ENCODE data around the gene MCEMP1. TPM values are rescaled to one million over a fixed set of nuclear protein-coding genes. Genes with fewer than 3 reads are reported as not detected.

The MCEMP1 gene
- total and polyA plus RNA-seq, 2 of the 4 experiments (the other 2 are of a cell fraction) = 0.15 TPM; not detected in 1

GRCh38 chr19:7627166-7627565 lies 49.7 kb upstream of the MCEMP1 start:
- Histone ChIP-seq H3K4ac (ENCODE audit: low read depth, low read length) (no peak overlapping the region), H3K18ac (ENCODE audit: low read depth, low read length) (no peak overlapping the region), H4K8ac (ENCODE audit: low read depth in 2 of 2, low read length in 2 of 2) (no peak overlapping the region), H4K5ac (ENCODE audit: low read depth, low read length) (no peak overlapping the region), H3K27ac (ENCODE audit: insufficient read depth, low read length) (no peak overlapping the region), H3K9ac (ENCODE audit: low read depth, low read length) (no peak overlapping the region), H3K27me3 (ENCODE audit: control insufficient read depth, insufficient read depth, low read length) (no peaks in the 10 kb centered on the region), H2AK5ac (ENCODE audit: low read depth, low read length) (no peak overlapping the region), H3K56ac (ENCODE audit: extremely low read depth, insufficient read depth, low read length) (no peak overlapping the region), H2BK20ac (ENCODE audit: low read depth, low read length) (no peak overlapping the region), H2BK15ac (ENCODE audit: low read depth, low read length) (no peak overlapping the region), H3K4me2 (ENCODE audit: low read depth, low read length) (no peak overlapping the region), H2AFZ (replicated peaks; ENCODE audit: low read length, poor library complexity) (no peak overlapping the region), H2BK5ac (ENCODE audit: low read depth, low read length, poor library complexity, severe bottlenecking) (no peak overlapping the region), H3K4me3 (ENCODE audit: insufficient read depth, low read depth, low read length) (no peak overlapping the region), H3K9me1 (ENCODE audit: insufficient read depth, low read length) (0 out of 2 replicates have a peak, but pooled peaks cover 4% of the 10 kb centered on the region), H3K36me3 (ENCODE audit: control insufficient read depth, insufficient read depth, low read length) (peaks cover 26% of the 10 kb centered on the region), H2AK9ac (replicated peaks; ENCODE audit: low read depth, low read length, poor library complexity) (no peak overlapping the region), H2BK120ac (ENCODE audit: low read depth, low read length) (no peak overlapping the region), H3K23ac (ENCODE audit: low read depth, low read length) (no peak overlapping the region), H4K91ac (ENCODE audit: insufficient read depth, low read depth, low read length) (no peak overlapping the region), H3K14ac (replicated peaks; ENCODE audit: low read depth, low read length) (no peak overlapping the region), H3K4me1 (ENCODE audit: control insufficient read depth, insufficient read depth, low read length) (peaks cover 8% of the 10 kb centered on the region; the same call in 1 of the 2 replicates), H3K9me3 (ENCODE audit: control insufficient read depth, insufficient read depth, low read length) (no peaks in the 10 kb centered on the region), H3K79me1 (ENCODE audit: low read depth in 1 of 2, low read length in 2 of 2) (peaks cover 3 to 56% of the 10 kb centered on the region in 2 experiments; a peak in 3 of 4 replicates), H4K20me1 (ENCODE audit: insufficient read depth, low read length) (peaks cover 5% of the 10 kb centered on the region; the same call in 1 of the 2 replicates)
- intact Hi-C loops (cut with micrococcal nuclease) (no loop called here), dilution Hi-C loops (cut with HindIII; ENCODE audit: low sequenced_read_pairs, unreplicated experiment) (no loop called here), in situ Hi-C loops (cut with MboI; ENCODE audit: low sequenced_read_pairs) (no loop called here)
- 94% methylated on average over 11 of the region's 24 CpGs; no CpG with 5 or more reads in 1 of the 2 experiments for WGBS, 2 experiments (ENCODE audit: extremely low coverage in 2 of 2, insufficient read length in 1 of 2)
- BruUV-seq (replicated peaks) = no TSS peak
- POLR2A ChIA-PET (ENCODE audit: unreplicated experiment) = no interaction called here
- DNase-seq = no peak
- no peak for ATAC-seq (ENCODE audit: low read depth)
- CTCF ChIA-PET = no interaction called here
- TF ChIP-seq FOS (IDR thresholded peaks at IDR 0.05; ENCODE audit: low read depth, low read length) (no peak), SMC3 (IDR thresholded peaks at IDR 0.05; ENCODE audit: low read depth, low read length) (no peak), CHD1 (IDR thresholded peaks at IDR 0.05; ENCODE audit: low read depth, low read length) (no peak), MAZ (IDR thresholded peaks at IDR 0.05; ENCODE audit: borderline replicate concordance, low read depth, low read length) (no peak), RAD21 (IDR thresholded peaks at IDR 0.05; ENCODE audit: low read length) (no peak), MXI1 (IDR thresholded peaks at IDR 0.05; ENCODE audit: borderline replicate concordance, low read depth, low read length) (no peak), BHLHE40 (IDR thresholded peaks at IDR 0.05; ENCODE audit: low read depth, low read length) (no peak), POLR2A (IDR thresholded peaks at IDR 0.05; ENCODE audit: low read depth, low read length) (no peak), RFX5 (IDR thresholded peaks at IDR 0.05; ENCODE audit: low read depth, low read length) (no peak), MAFK (IDR thresholded peaks at IDR 0.05; ENCODE audit: low read depth, low read length) (no peak), RCOR1 (IDR thresholded peaks at IDR 0.05; ENCODE audit: insufficient replicate concordance, low read length) (no peak), NFE2L2 (IDR thresholded peaks at IDR 0.05; ENCODE audit: low read depth, low read length) (no peak), CTCF (conservative IDR thresholded peaks at IDR 0.05; ENCODE audit: low read depth, low read length) (no peak), USF2 (IDR thresholded peaks at IDR 0.05; ENCODE audit: low read depth, low read length) (no peak), CEBPB (IDR thresholded peaks at IDR 0.05; ENCODE audit: low read depth, low read length) (no peak), ELK1 (IDR thresholded peaks at IDR 0.05; ENCODE audit: borderline replicate concordance, low read depth, low read length) (no peak)

All from IMR-90 (cell line).